Endothelial cell of umbilical vein (primary cell): ENCODE measurements around the gene LAMTOR2. TPM values are rescaled to one million over a fixed set of nuclear protein-coding genes. Genes with fewer than 3 reads are reported as not detected.

Experiments used
- BruUV-seq: library from RNA; stranded (reverse); fragments of 400-500 nt; replicated peaks from 2 replicates; lab custom pipeline; 2021; lab: Mats Ljungman, UMichigan
- CTCF ChIA-PET: fragments of 300-600, 350-600 bp; sonication (Branson Sonifier 250); formaldehyde crosslinking; loops from one replicate; lab custom pipeline; 2021; ENCODE audit warnings: antibody characterized with exemption, inconsistent platforms; lab: Charles Lee
- POLR2A ChIA-PET: fragments of 300-600, 350-600 bp; sonication (Branson Sonifier 250); formaldehyde crosslinking; loops from one replicate; lab custom pipeline; 2021; ENCODE audit warnings: antibody characterized with exemption, inconsistent platforms; lab: Charles Lee
- DNase-seq: peaks from one replicate; pipeline ENCODE4 v3.0.0-alpha.2; 2011; ENCODE audit warnings: low read depth, low spot score
- FAIRE-seq: peaks from 2 replicates; lab custom pipeline; 2011; peaks lifted over from hg19 to GRCh38; lab: Jason Lieb, UNC
- H2AFZ ChIP-seq: 2 replicates; pipeline ENCODE4 v1.6.0; 2012; ENCODE audit warnings: low read depth, low read length, control low read depth, inconsistent platforms
- H3K27ac ChIP-seq: 2 replicates; pipeline ENCODE4 v1.5.1; 2011; ENCODE audit warnings: low read depth, mild to moderate bottlenecking, control low read depth, low read length, moderate library complexity; ENCODE audit not compliant: insufficient read depth
- H3K27me3 ChIP-seq, 2 experiments: 2 replicates each; pipeline versions ENCODE4 v1.6.0 to v1.6.1; 2011; ENCODE audit warnings: low read length in 2 of 2, mixed read lengths in 1 of 2; ENCODE audit not compliant: control insufficient read depth in 2 of 2, insufficient read depth in 2 of 2
- H3K36me3 ChIP-seq, 2 experiments: 2 replicates in 1 of 2; 3 replicates in 1 of 2; pipeline ENCODE4 v1.5.1; 2011; ENCODE audit warnings: low read length in 2 of 2, mild to moderate bottlenecking in 1 of 2, moderate library complexity in 1 of 2; ENCODE audit not compliant: control insufficient read depth in 2 of 2, insufficient read depth in 2 of 2; ENCODE audit errors: extremely low read depth in 1 of 2
- H3K4me1 ChIP-seq: 3 replicates; pipeline ENCODE4 v1.5.1; 2011; ENCODE audit warnings: mild to moderate bottlenecking, low read length; ENCODE audit not compliant: control insufficient read depth, insufficient read depth; ENCODE audit errors: extremely low read depth
- H3K4me2 ChIP-seq: 2 replicates; pipeline ENCODE4 v1.6.1; 2011; ENCODE audit warnings: low read length, control low read depth, mixed read lengths; ENCODE audit not compliant: insufficient read depth
- H3K4me3 ChIP-seq, 3 experiments: fragments of 200-600 bp in 1 of 3; sonication (generic), shearing (Covaris generic) in 1 of 3; replicated peaks in 1 of 3; 2 replicates each; pipeline ENCODE4 v1.5.1; 2011 to 2016; ENCODE audit warnings: control low read depth in 3 of 3, low read length in 3 of 3, mild to moderate bottlenecking in 2 of 3, inconsistent platforms in 1 of 3, low read depth in 1 of 3, moderate library complexity in 1 of 3; ENCODE audit not compliant: insufficient read depth in 1 of 3
- H3K79me2 ChIP-seq: 2 replicates; pipeline ENCODE4 v1.6.0; 2012; ENCODE audit warnings: low read length, inconsistent platforms; ENCODE audit not compliant: control insufficient read depth, insufficient read depth
- H3K9ac ChIP-seq: replicated peaks from 2 replicates; pipeline ENCODE3; 2011; ENCODE audit warnings: low read length, control low read depth; ENCODE audit not compliant: insufficient read depth; ENCODE audit errors: extremely low read depth
- H3K9me1 ChIP-seq: replicated peaks from 3 replicates; pipeline ENCODE4 v1.6.0; 2011; ENCODE audit warnings: mild to moderate bottlenecking, low read length; ENCODE audit not compliant: control insufficient read depth, insufficient read depth; ENCODE audit errors: extremely low read depth
- H3K9me3 ChIP-seq: replicated peaks from 2 replicates; pipeline ENCODE4 v1.5.1; 2012; ENCODE audit warnings: low read length, inconsistent platforms; ENCODE audit not compliant: control insufficient read depth, insufficient read depth
- H4K20me1 ChIP-seq: replicated peaks from 2 replicates; pipeline ENCODE3; 2011; ENCODE audit warnings: mild to moderate bottlenecking, low read length; ENCODE audit not compliant: control insufficient read depth, insufficient read depth; ENCODE audit errors: extremely low read depth
- CTCF ChIP-seq, 2 donors: IDR thresholded peaks; 1 replicate in 1 of 2; 2 replicates in 1 of 2; pipeline ENCODE4 v1.5.1; 2011; ENCODE audit warnings: low read length in 2 of 2, mild to moderate bottlenecking in 2 of 2, moderate library complexity in 2 of 2, control low read depth in 1 of 2, inconsistent platforms in 1 of 2, low read depth in 1 of 2; ENCODE audit not compliant: insufficient read depth in 1 of 2; ENCODE audit errors: extremely low read depth in 1 of 2
- GATA2 ChIP-seq: IDR thresholded peaks from 2 replicates; pipeline ENCODE4 v1.7.0; 2011; ENCODE audit warnings: low read depth, mild to moderate bottlenecking, moderate library complexity, mixed read lengths, low read length; ENCODE audit not compliant: insufficient read length, insufficient read depth
- MAX ChIP-seq: IDR thresholded peaks from 2 replicates; pipeline ENCODE4 v1.6.1; 2011; ENCODE audit not compliant: insufficient read depth, insufficient read length
- POLR2A ChIP-seq: IDR thresholded peaks from 2 replicates; pipeline ENCODE4 v1.6.1; 2012; ENCODE audit warnings: low read depth, mild to moderate bottlenecking, control low read depth, low read length
- POLR2AphosphoS5 ChIP-seq: IDR thresholded peaks from 2 replicates; pipeline ENCODE4 v1.6.1; 2012; ENCODE audit warnings: low read depth, mild to moderate bottlenecking, control low read depth, low read length, moderate library complexity; ENCODE audit not compliant: insufficient read depth
- dilution Hi-C: fragments of 300-500 bp; cut with MboI; formaldehyde crosslinking; loops from one replicate; pipeline ENCODE4 v1.15.0; 2019; ENCODE audit warnings: low sequenced_read_pairs; ENCODE audit not compliant: extremely low pct_ligation_motif_present
- intact Hi-C: fragments of 100-400 bp; cut with micrococcal nuclease; formaldehyde crosslinking; loops from one replicate; pipeline ENCODE4 v1.10.0; 2022
- polyA plus RNA-seq, 4 experiments: library from polyadenylated mRNA; depleted of rRNA in 3 of 4; stranded (reverse) in 3 of 4; unstranded in 1 of 4; fragments of >200 nt; gene quantifications; 2 replicates each; pipeline versions ENCODE4 v1.2.1 to v1.2.3, GENCODE V29; 2011 to 2012; ENCODE audit warnings: missing spikeins in 1 of 4
- total RNA-seq: library from RNA; stranded (reverse); gene quantifications from 2 replicates; pipeline ENCODE4 v1.2.3, GENCODE V29; 2021

Gene LAMTOR2
- total and polyA plus RNA-seq, 2 donors (not counting 3 experiments of a cell fraction or from before 2014, with no cell fraction given), result 77.7 to 136 TPM

DNA sequence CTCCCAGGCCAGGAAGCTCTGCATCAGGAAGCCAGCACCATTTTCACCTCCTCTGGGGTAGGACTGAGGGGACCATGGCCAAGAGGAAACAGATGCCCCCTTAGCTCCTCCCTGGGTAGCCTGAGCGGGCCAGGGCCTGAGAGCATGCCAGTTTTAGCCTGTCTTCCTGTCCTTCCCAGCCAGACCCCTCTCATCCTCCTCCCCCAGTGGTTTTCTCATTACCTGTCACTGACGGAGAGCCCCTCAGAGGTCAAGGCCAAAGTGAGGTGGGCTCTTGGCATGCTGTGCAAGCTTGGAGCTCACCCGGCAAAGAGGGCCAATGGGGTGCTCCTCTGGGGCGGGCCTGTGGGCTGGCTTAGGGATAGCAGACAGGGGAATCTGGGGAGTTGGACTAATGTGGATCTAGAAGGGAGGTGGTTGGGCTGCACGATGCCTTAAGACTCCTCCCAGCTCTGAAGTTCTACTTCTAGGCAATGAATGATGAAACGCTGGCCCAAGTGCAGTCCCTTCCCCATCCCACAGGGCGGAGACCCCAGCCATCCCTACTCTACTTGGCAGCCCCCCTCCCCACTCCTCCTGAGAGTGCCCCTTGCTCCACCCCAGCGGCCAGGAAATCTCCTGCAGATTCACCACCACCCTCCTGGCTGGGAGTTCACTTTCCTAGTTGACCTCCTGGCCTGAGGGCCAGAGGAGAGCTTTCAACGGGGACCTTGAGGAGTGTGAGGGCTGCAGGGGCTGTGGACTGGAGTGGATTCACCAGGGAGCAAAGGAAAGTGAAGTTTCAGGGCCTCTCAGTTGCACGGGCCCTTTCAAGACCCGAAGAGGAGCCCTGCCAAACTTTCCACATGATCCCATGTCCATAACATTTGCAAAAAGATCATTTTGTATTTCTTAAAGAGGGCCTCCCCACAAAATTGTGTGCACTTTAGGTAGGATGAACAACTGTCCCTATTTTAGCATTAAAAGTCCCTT is 50.6 kb downstream of the LAMTOR2 start:
- Histone ChIP-seq H3K4me3 (no peak overlapping the region), H3K9me1 (no peaks in the 10 kb centered on the region), H3K4me2 (no peak overlapping the region), H2AFZ (no peak overlapping the region), H3K27ac (peak overlapping the region; percentile 97), H3K4me1 (peaks cover 57% of the 10 kb centered on the region), H3K79me2 (no peaks in the 10 kb centered on the region), H3K9me3 (no peaks in the 10 kb centered on the region), H3K9ac (peak overlapping the region; percentile 88), H3K27me3 (no peaks in the 10 kb centered on the region), H3K36me3 (no peaks in the 10 kb centered on the region), H4K20me1 (no peaks in the 10 kb centered on the region)
- FAIRE-seq, result no peak
- ChIA-PET POLR2A (no interaction called here), CTCF (interaction anchor here (11.8 to 21.0 kb wide), 2 partner anchors 12 to 26 kb away, joined by 283 to 627 read pairs; partner anchors contain the start of gene LMNA)
- intact Hi-C loops (loop anchor here (5.0 kb wide), 1 partner anchor 107 kb away; the partner anchor contains the start of gene PMF1), dilution Hi-C loops (no loop called here)
- no TSS peak for BruUV-seq
- DNase-seq, result peak; percentile 44
- TF ChIP-seq GATA2 (no peak), CTCF (IDR thresholded peaks at IDR 0.05; ENCODE audit: extremely low read depth in 1 of 2, insufficient read depth in 1 of 2, low read depth in 1 of 2, low read length in 2 of 2) (no peak), POLR2AphosphoS5 (no peak), MAX (no peak), POLR2A (no peak)
